A549 (cell line): Measurements from ENCODE around the gene LOXL3.

ENCODE experiments used
- CTCF ChIP-seq: fragments of >200 bp; sonication (Bioruptor Twin); formaldehyde crosslinking; IDR thresholded peaks from 3 replicates; pipeline ENCODE4 v1.5.1; 2016
- KDM1A ChIP-seq: fragments of 200-600 bp; sonication (generic); IDR thresholded peaks from 2 replicates; pipeline ENCODE4 v1.6.1; 2016; ENCODE audit warnings: low read depth, mild to moderate bottlenecking
- PBX3 ChIP-seq: IDR thresholded peaks from 2 replicates; pipeline ENCODE4 v1.6.1; 2012
- PHF8 ChIP-seq: fragments of 200-600 bp; sonication (generic); IDR thresholded peaks from 2 replicates; pipeline ENCODE4 v1.6.1; 2016; ENCODE audit warnings: low read depth, mild to moderate bottlenecking, antibody characterized with exemption, moderate library complexity, borderline replicate concordance
- POLR2A ChIP-seq: IDR thresholded peaks from 2 replicates; pipeline ENCODE4 v1.6.1; 2012; ENCODE audit warnings: mild to moderate bottlenecking, low read length
- USF2 ChIP-seq: fragments of 450-650 bp; IDR thresholded peaks from 2 replicates; pipeline ENCODE4 v1.6.1; 2014; ENCODE audit warnings: antibody characterized with exemption

- TF ChIP-seq CTCF = no peak
- no peak for TF ChIP-seq USF2
- TF ChIP-seq POLR2A = no peak
- TF ChIP-seq KDM1A = no peak
- TF ChIP-seq PBX3 = no peak
- no peak for TF ChIP-seq PHF8
Observed at GRCh38 chr2:74488643-74489481, 64.9 kb downstream of the LOXL3 start.
